ENCODE results near the gene DPYSL4.

DPYSL4 gene

GRCh38 chr10:132179551-132180392, 7.0 kb upstream of the DPYSL4 start:
- no peak for DNase-seq

- no peak for DNase-seq
Observed at GRCh38 chr10:132180736-132181135, 6.0 kb upstream of the DPYSL4 start.

- no peak for DNase-seq
Observed at GRCh38 chr10:132181691-132182425, 4.9 kb upstream of the DPYSL4 start.

GRCh38 chr10:132182591-132182990, 4.2 kb upstream of the DPYSL4 start:
- no peak for DNase-seq

GRCh38 chr10:132183046-132183445, 3.7 kb upstream of the DPYSL4 start:
- no peak for DNase-seq

- no peak for DNase-seq
Observed at GRCh38 chr10:132184816-132185593, 1.7 kb upstream of the DPYSL4 start.

- peak; percentile 68 for DNase-seq
Observed at GRCh38 chr10:132185601-132186487, 904 bp upstream of the DPYSL4 start.

- DNase-seq: no peak
Observed at GRCh38 chr10:132187430-132188138, 836 bp downstream of the DPYSL4 start.

GRCh38 chr10:132188331-132188730, 1.6 kb downstream of the DPYSL4 start:
- no peak for DNase-seq

- no peak for DNase-seq
Observed at GRCh38 chr10:132189016-132189415, 2.3 kb downstream of the DPYSL4 start.

GRCh38 chr10:132189810-132190422, 3.2 kb downstream of the DPYSL4 start:
- DNase-seq: no peak

- no peak for DNase-seq
Observed at GRCh38 chr10:132192076-132192975, 5.6 kb downstream of the DPYSL4 start.

- DNase-seq: no peak
Observed at GRCh38 chr10:132192991-132193665, 6.4 kb downstream of the DPYSL4 start.

- no peak for DNase-seq
Observed at GRCh38 chr10:132193907-132194552, 7.3 kb downstream of the DPYSL4 start.

GRCh38 chr10:132194726-132195125, 8.0 kb downstream of the DPYSL4 start:
- DNase-seq: no peak

- DNase-seq: no peak
Observed at GRCh38 chr10:132195366-132196075, 8.8 kb downstream of the DPYSL4 start.

GRCh38 chr10:132196178-132197113, 9.7 kb downstream of the DPYSL4 start:
- DNase-seq: no peak
